K562 (cell line): ENCODE results near the gene GRIPAP1. TPM values are rescaled to one million over a fixed set of nuclear protein-coding genes. Genes with fewer than 3 reads are reported as not detected.

Source experiments
- ATAC-seq: fragments of 200-7000 bp; cut with Tn5 transposase; 3 replicates; pipeline ENCODE4 v1.9.1; 2020; ENCODE audit warnings: moderate library complexity
- BruUV-seq: library from RNA; stranded (reverse); fragments of 400-500 nt; replicated peaks from 2 replicates; lab custom pipeline; 2021; lab: Mats Ljungman, UMichigan
- CTCF ChIA-PET: fragments of 300-600 bp; formaldehyde crosslinking; extraction: SDS; loops from one replicate; lab custom pipeline; 2021; ENCODE audit warnings: low intra/inter-chr PET ratio; lab: Yijun Ruan, JAX
- POLR2A ChIA-PET: fragments of 300-600, 350-650 bp; sonication (Branson Sonifier 250); formaldehyde crosslinking; extraction: SDS; loops from one replicate; lab custom pipeline; 2021; ENCODE audit warnings: antibody characterized with exemption, inconsistent platforms; lab: Yijun Ruan, JAX
- DNase-seq, 4 experiments: peaks; one replicate each; pipeline versions ENCODE4 v3.0.0 to v3.0.0-alpha.2; 2011 to 2018; ENCODE audit warnings: low spot score in 3 of 4, mixed read lengths in 3 of 4; ENCODE audit errors: extremely low read depth in 1 of 4
- FAIRE-seq: peaks from 2 replicates; lab custom pipeline; 2011; peaks lifted over from hg19 to GRCh38; lab: Jason Lieb, UNC
- H2AFZ ChIP-seq: 2 replicates; pipeline ENCODE4 v1.6.0; 2011; ENCODE audit warnings: low read depth, low read length, control low read depth, inconsistent platforms
- H3K27ac ChIP-seq: fragments of 200-600 bp; 3 replicates; pipeline ENCODE4 v1.8.0; 2011; ENCODE audit warnings: low read depth, mild to moderate bottlenecking, control low read depth, inconsistent platforms, low read length, moderate library complexity, mixed read lengths; ENCODE audit errors: extremely low read depth
- H3K27me3 ChIP-seq, 2 experiments: fragments of 300-600 bp in 1 of 2; 2 replicates in 1 of 2; 3 replicates in 1 of 2; pipeline versions ENCODE4 v1.6.0 to v1.8.0; 2011; ENCODE audit warnings: inconsistent platforms in 2 of 2, low read length in 2 of 2, mild to moderate bottlenecking in 1 of 2, mixed read lengths in 1 of 2, moderate library complexity in 1 of 2; ENCODE audit not compliant: control insufficient read depth in 2 of 2, insufficient read depth in 2 of 2
- H3K36me3 ChIP-seq: fragments of 300-600 bp; 3 replicates; pipeline ENCODE4 v1.8.0; 2011; ENCODE audit warnings: mild to moderate bottlenecking, low read length, inconsistent platforms; ENCODE audit not compliant: control insufficient read depth, insufficient read depth
- H3K4me1 ChIP-seq, 2 experiments: fragments of 200-600 bp in 1 of 2; replicated peaks in 1 of 2; 2 replicates in 1 of 2; 3 replicates in 1 of 2; pipeline versions ENCODE4 v1.5.1 to v1.8.0; 2011; ENCODE audit warnings: inconsistent platforms in 2 of 2, low read length in 2 of 2, mild to moderate bottlenecking in 1 of 2, mixed read lengths in 1 of 2, moderate library complexity in 1 of 2; ENCODE audit not compliant: control insufficient read depth in 2 of 2, insufficient read depth in 2 of 2
- H3K4me2 ChIP-seq: 2 replicates; pipeline ENCODE4 v1.6.1; 2011; ENCODE audit warnings: low read length, control low read depth, inconsistent platforms, mixed read lengths; ENCODE audit not compliant: insufficient read depth
- H3K4me3 ChIP-seq: fragments of 200-600 bp; sonication (generic), shearing (Covaris generic); 2 replicates; pipeline ENCODE4 v1.5.1; 2016; ENCODE audit warnings: control low read depth, inconsistent platforms
- H3K79me2 ChIP-seq: fragments of 200-600 bp; 3 replicates; pipeline ENCODE4 v1.8.0; 2011; ENCODE audit warnings: low read length, inconsistent platforms; ENCODE audit not compliant: control insufficient read depth, insufficient read depth
- H3K9ac ChIP-seq, 2 experiments: 2 replicates each; pipeline versions ENCODE4 v1.6.0 to v1.6.1; 2011; ENCODE audit warnings: low read depth in 2 of 2, low read length in 2 of 2, control low read depth in 1 of 2, inconsistent platforms in 1 of 2, mild to moderate bottlenecking in 1 of 2, mixed read lengths in 1 of 2; ENCODE audit not compliant: insufficient read depth in 1 of 2
- H3K9me1 ChIP-seq: one replicate; pipeline ENCODE4 v1.6.0; 2011; ENCODE audit warnings: inconsistent platforms, mild to moderate bottlenecking, low read length, moderate library complexity; ENCODE audit not compliant: control insufficient read depth, insufficient read depth
- H3K9me3 ChIP-seq: replicated peaks from 2 replicates; pipeline ENCODE4 v1.5.1; 2011; ENCODE audit warnings: low read depth, low read length, inconsistent platforms; ENCODE audit not compliant: control insufficient read depth, insufficient read depth
- H4K20me1 ChIP-seq: replicated peaks from 2 replicates; pipeline ENCODE4 v1.6.1; 2011; ENCODE audit warnings: low read length, inconsistent platforms, mixed read lengths; ENCODE audit not compliant: control insufficient read depth, insufficient read depth
- EGR1 ChIP-seq: fragments of 450-650 bp; conservative IDR thresholded peaks from 2 replicates; pipeline ENCODE4 v1.6.1; 2017; ENCODE audit warnings: mild to moderate bottlenecking
- ILF3 ChIP-seq: fragments of 450-650 bp; IDR thresholded peaks from 2 replicates; pipeline ENCODE4 v1.6.1; 2018; ENCODE audit warnings: antibody characterized with exemption, mild to moderate bottlenecking, moderate library complexity, borderline replicate concordance
- MAFF ChIP-seq: IDR thresholded peaks from 2 replicates; pipeline ENCODE4 v1.6.1; 2012; ENCODE audit warnings: low read length, improper control_type of control experiment
- POLR2AphosphoS2 ChIP-seq: IDR thresholded peaks from 2 replicates; pipeline ENCODE4 v1.6.1; 2012; ENCODE audit warnings: low read length, improper control_type of control experiment
- POLR2G ChIP-seq: fragments of 200-400 bp; formaldehyde crosslinking; IDR thresholded peaks from 2 replicates; pipeline ENCODE4 v1.6.1; 2017; ENCODE audit warnings: low read depth, mild to moderate bottlenecking, antibody characterized with exemption, low read length, moderate library complexity
- ZNF324 ChIP-seq: fragments of 250-450 bp; sonication (Bioruptor Pico); IDR thresholded peaks from 2 replicates; pipeline ENCODE4 v1.4.0; 2020; ENCODE audit warnings: mild to moderate bottlenecking
- WGBS: fragments of 100-300 bp; shearing (Covaris generic); methylation state at CpG from one replicate; pipeline ENCODE4 v1.1.6; 2016; ENCODE audit warnings: low coverage, mixed read lengths; ENCODE audit not compliant: insufficient coverage; ENCODE audit errors: missing lambda C conversion rate; 5-methylcytosine and 5-hydroxymethylcytosine counted together
- in situ Hi-C: fragments of 300-500 bp; cut with MboI; formaldehyde crosslinking; loops from 4 replicates; pipeline ENCODE4 v1.15.0; 2018; ENCODE audit warnings: inconsistent platforms, mixed read lengths
- intact Hi-C: fragments of 100-400 bp; cut with micrococcal nuclease; formaldehyde crosslinking; loops from 2 replicates; pipeline ENCODE4 v1.14.2; 2022
- polyA plus RNA-seq, 8 experiments: library from polyadenylated mRNA; depleted of rRNA in 4 of 8; stranded (reverse) in 5 of 8; unstranded in 3 of 8; fragments of >200 nt; fragmentation: Nextera tagmentation in 2 of 8; fragmentation: Illumina TruSeq in 1 of 8; extraction: Ambion mirVana in 2 of 8; extraction: Trizol in 1 of 8; gene quantifications; 2 replicates each; pipeline versions ENCODE4 v1.2.1 to v1.2.3, GENCODE V29; 2011 to 2014; ENCODE audit warnings: inconsistent platforms in 1 of 8, missing spikeins in 1 of 8
- total RNA-seq, 7 experiments: library from RNA; depleted of rRNA in 6 of 7; stranded (reverse); fragments of >200 nt in 6 of 7; fragmentation: Illumina TruSeq in 2 of 7; extraction: Trizol in 2 of 7; gene quantifications; 2 replicates each; pipeline versions ENCODE4 v1.2.1 to v1.2.3, GENCODE V29; 2011 to 2021; ENCODE audit warnings: low replicate concordance in 1 of 7

The GRIPAP1 gene
- total and polyA plus RNA-seq, 9 of the 15 experiments (the other 6 are each of a cell fraction or from before 2014, with no cell fraction given): 4.1 to 41.6 (median 24.0) TPM

GRCh38 chrX:48971249-48972219 is 30.5 kb downstream of the GRIPAP1 start, which contains the start of gene KCND1:
KCND1 (minus strand) TSS chrX:48971844; CDS start chrX:48970271, 1,573 bp downstream.
- peaks cover 18% of the 10 kb centered on the region; the same call in 2 of the 3 replicates for H3K36me3 ChIP-seq
- H3K9ac ChIP-seq: peak within 1 kb of the TSS in 1 of 2 experiments; percentile 82; a peak in 2 of 4 replicates
- H3K27me3 ChIP-seq: no peaks in the 10 kb centered on the region
- 41% methylated on average over 8 of the region's 28 CpGs for WGBS
- no peak within 1 kb of the TSS; the same call in 2 of the 3 replicates for H3K27ac ChIP-seq
- in situ Hi-C loops (loop anchor here (10.0 kb wide), 1 partner anchor 133 kb away; no protein-coding TSS in a partner anchor), intact Hi-C loops (no loop called here)
- no peaks in the 10 kb centered on the region for H4K20me1 ChIP-seq
- ChIA-PET CTCF (no interaction called here), POLR2A (interaction anchor here (0.6 to 1.4 kb wide), 8 partner anchors 9 to 137 kb away, joined by 3 to 4 read pairs (median 3); no protein-coding TSS in a partner anchor)
- peaks cover 11 to 32% of the 10 kb centered on the region in 2 experiments; a peak in 4 of 5 replicates for H3K4me1 ChIP-seq
- DNase-seq: peak in 3 of 4 experiments; percentile 21 to 49 (median 46)
- no peaks in the 10 kb centered on the region for H3K79me2 ChIP-seq
- FAIRE-seq: no peak
- H3K9me3 ChIP-seq: no peaks in the 10 kb centered on the region
- H2AFZ ChIP-seq: no peak within 1 kb of the TSS
- 0 out of 2 replicates have a peak, but pooled peaks have one; percentile 7 for TF ChIP-seq EGR1
- no peak for TF ChIP-seq MAFF
- TF ChIP-seq ILF3: no peak
- TF ChIP-seq POLR2G: peak; percentile 69
- TF ChIP-seq POLR2AphosphoS2: no peak
- TF ChIP-seq ZNF324 (CRISPR knock-in tag): no peak
- TF ChIP-seq, all 486 proteins: peak for 2
- ATAC-seq: peak; percentile 45
- H3K9me1 ChIP-seq: no peaks in the 10 kb centered on the region
- peak within 1 kb of the TSS; percentile 7 for H3K4me3 ChIP-seq
- H3K4me2 ChIP-seq: peak within 1 kb of the TSS; percentile 48
- no TSS peak for BruUV-seq
